Esophagus squamous epithelium (tissue), 4 donors: ENCODE data around the gene KAZN.

ENCODE experiments used
- CTCF ChIP-seq, 6 experiments: fragments of 450-650 bp in 4 of 6; fragments of 200-600 bp in 2 of 6; sonication (generic) in 2 of 6; IDR thresholded peaks; one replicate each; pipeline ENCODE4 v1.5.1; 2016 to 2019; ENCODE audit warnings: antibody characterized with exemption in 6 of 6, mild to moderate bottlenecking in 4 of 6, moderate library complexity in 4 of 6
- POLR2A ChIP-seq, 4 donors: fragments of 450-650 bp; IDR thresholded peaks; one replicate each; pipeline ENCODE4 v1.6.1; 2017; ENCODE audit warnings: antibody characterized with exemption in 4 of 4, mild to moderate bottlenecking in 4 of 4, moderate library complexity in 3 of 4

- no peak for TF ChIP-seq CTCF (IDR thresholded peaks at IDR 0.05)
- no peak for TF ChIP-seq POLR2A (IDR thresholded peaks at IDR 0.05)
Measured at GRCh38 chr1:14759843-14760242, 161.4 kb downstream of the KAZN start.
